ENCODE measurements around the gene IRF5. TPM values are rescaled to one million over a fixed set of nuclear protein-coding genes. Genes with fewer than 3 reads are reported as not detected.
"Not testable (repeated sequence)": the region's sequence is repeated elsewhere in the genome, so short reads cannot be mapped to it uniquely, and the experiment has no call there.

The IRF5 gene
- total RNA-seq, 1 donor from 2014 or later = not detected

DNA sequence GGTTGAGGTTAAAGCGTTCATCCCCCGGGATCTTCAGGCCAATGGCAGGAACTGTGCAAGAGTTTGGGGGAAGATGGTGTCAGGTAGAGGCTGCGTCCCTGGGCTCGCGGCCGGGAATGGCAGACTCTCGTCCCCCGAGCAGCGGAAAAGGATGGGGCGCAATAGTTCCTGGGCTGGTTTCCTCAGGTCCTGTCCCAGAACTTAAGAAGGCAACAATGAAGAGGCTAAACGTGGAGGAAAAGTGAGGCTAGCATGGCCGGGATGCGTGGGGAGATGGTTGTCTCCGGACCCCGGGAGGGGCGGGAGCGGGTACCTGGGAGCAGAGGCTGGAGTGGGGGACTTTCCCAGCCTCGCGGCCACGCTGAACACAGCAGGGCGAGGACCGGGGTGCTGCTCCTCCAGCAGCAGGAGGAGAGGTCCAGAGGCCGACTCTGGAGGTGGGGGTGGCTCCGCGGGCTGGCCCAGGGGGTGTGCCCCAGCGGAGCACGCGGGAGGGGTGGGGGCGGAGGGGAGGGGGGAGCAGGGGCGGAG, 882 bp downstream of the IRF5 start:
- no peak for DNase-seq (ENCODE audit: low read depth in 2 of 2)

DNA sequence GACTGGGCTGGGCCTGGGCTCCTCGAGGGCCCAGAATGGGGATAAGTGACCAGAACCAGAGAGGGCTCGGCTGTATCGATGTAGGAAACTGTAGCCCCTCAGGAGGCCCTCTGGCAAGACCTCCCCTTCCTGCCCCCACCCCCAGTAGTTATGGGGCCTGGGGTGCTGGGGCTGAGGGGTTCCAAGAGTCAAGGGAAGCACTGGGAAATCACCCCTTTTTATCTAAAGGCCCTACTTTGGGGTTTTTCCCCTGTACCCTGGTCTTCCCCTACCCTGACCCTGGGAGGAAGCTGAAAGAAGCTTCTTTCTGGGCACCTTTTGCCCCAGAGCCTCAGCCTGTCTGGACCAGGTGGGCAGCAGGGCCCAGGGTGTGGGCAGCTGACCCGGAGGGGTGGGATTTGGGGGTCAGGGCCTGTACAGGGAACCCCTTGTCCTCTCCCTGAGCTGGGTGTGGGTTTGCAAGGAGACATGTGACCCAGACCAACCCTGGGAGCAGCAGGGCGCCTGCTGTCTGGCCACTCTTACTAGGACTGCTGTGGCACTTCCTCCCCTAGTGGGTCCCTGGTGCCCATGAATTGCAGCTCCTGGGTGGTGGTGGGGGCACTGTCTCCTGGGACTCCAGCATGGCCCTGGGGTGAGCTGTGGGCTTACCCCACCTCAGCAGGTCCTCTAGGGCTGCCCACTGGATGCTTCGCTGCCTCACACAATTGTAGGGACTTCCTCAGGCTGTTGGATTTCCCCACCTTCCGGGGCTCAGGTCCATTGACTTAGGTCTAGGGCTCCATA, 1.5 kb downstream of the IRF5 start:
- no peak for DNase-seq (ENCODE audit: low read depth in 2 of 2)

GRCh38 chr7:128939861-128940410, 2.2 kb downstream of the IRF5 start:
- DNase-seq (ENCODE audit: low read depth in 2 of 2) = no peak

- DNase-seq (ENCODE audit: low read depth in 2 of 2) = no peak
Observed at GRCh38 chr7:128940494-128941322, 3.0 kb downstream of the IRF5 start.

GRCh38 chr7:128941323-128941890, 3.7 kb downstream of the IRF5 start:
- DNase-seq (ENCODE audit: low read depth in 2 of 2) = no peak

DNA sequence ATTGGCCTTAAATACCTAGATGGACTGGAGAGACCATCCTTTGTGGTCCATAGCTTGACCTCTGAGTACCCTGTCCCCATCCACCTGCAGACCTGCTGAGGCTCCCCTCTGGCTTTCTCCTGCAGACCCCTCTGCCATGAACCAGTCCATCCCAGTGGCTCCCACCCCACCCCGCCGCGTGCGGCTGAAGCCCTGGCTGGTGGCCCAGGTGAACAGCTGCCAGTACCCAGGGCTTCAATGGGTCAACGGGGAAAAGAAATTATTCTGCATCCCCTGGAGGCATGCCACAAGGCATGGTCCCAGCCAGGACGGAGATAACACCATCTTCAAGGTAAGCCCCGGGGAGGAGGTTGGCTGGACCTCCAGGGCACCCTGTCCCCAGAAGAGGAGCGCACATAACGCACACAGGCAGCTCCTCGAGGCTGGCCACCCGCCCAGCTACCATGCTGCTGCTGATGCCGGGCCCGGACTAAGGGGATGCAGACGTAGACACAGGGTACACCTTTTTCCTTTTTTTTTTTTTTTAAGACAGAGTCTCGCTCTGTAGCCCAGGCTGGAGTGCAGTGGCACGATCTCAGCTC, 4.3 kb downstream of the IRF5 start:
- DNase-seq (ENCODE audit: low read depth in 2 of 2) = no peak

- not testable (repeated sequence) for DNase-seq (ENCODE audit: low read depth in 2 of 2)
Observed at GRCh38 chr7:128943251-128943650, 5.5 kb downstream of the IRF5 start.

- no peak for DNase-seq (ENCODE audit: low read depth in 2 of 2)
Observed at GRCh38 chr7:128944487-128945236, 6.9 kb downstream of the IRF5 start.

- no peak for DNase-seq (ENCODE audit: low read depth in 2 of 2)
Observed at GRCh38 chr7:128945668-128946366, 8.1 kb downstream of the IRF5 start.

DNA sequence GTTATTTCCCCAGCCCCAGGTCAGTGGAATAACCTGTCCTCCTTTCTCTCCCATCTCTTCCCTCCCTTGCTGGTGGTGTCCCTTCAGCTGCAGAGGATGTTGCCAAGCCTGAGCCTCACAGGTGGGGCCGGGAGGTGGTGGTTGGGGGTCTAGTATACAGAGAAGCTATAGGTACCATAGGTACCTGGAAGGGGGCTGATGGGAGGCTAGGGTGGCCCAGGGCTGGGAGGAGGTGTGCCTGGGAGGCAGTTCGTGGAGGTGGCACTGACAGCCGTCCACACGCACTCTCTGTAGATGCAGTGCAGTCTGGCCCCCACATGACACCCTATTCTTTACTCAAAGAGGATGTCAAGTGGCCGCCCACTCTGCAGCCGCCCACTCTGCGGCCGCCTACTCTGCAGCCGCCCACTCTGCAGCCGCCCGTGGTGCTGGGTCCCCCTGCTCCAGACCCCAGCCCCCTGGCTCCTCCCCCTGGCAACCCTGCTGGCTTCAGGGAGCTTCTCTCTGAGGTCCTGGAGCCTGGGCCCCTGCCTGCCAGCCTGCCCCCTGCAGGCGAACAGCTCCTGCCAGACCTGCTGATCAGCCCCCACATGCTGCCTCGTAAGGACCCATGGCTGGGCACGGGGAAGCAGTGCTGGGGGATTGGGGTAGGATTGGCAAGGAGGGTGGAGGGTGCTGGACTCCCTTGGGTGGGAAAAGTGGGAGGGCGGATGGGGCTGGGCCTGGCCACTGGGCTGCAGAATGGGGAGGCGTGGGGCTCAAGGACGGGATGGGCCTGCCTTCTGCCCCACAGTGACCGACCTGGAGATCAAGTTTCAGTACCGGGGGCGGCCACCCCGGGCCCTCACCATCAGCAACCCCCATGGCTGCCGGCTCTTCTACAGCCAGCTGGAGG, 9.5 kb downstream of the IRF5 start:
- no peak for DNase-seq (ENCODE audit: low read depth in 2 of 2)

GRCh38 chr7:128947854-128948253, 10.1 kb downstream of the IRF5 start:
- no peak for DNase-seq (ENCODE audit: low read depth in 2 of 2)

GRCh38 chr7:128948312-128948973, 10.7 kb downstream of the IRF5 start:
- DNase-seq (ENCODE audit: low read depth in 2 of 2) = no peak

DNA sequence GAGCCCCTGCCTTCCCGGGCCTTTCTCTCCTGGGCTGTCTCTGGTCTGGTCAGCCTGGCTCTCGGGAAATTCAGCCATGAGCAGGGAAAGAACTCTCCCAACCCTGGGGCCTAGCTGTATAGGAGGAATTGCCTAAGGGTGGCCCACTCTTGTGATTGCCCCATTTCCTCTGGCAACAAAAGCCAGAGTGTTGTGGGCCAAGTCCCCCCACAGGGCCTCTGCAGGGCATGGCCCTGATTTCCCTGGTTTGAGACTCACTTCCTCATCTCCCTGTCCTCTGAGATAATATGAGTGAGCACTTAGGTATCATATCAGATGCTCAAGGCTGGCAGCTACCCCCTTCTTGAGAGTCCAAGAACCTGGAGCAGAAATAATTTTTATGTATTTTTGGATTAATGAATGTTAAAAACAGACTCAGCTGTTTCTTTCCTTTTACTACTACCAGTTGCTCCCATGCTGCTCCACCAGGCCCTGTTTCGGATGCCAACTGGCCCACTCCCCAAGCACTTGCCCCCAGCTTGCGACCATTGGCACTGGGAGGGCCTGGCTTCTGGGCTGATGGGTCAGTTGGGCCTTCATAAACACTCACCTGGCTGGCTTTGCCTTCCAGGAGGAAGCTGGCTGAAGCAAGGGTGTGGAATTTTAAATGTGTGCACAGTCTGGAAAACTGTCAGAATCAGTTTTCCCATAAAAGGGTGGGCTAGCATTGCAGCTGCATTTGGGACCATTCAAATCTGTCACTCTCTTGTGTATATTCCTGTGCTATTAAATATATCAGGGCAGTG, 11.4 kb downstream of the IRF5 start:
- no peak for DNase-seq (ENCODE audit: low read depth in 2 of 2)

- DNase-seq (ENCODE audit: low read depth in 2 of 2) = no peak
Observed at GRCh38 chr7:128951296-128951695, 13.6 kb downstream of the IRF5 start.

- DNase-seq (ENCODE audit: low read depth in 2 of 2) = no peak
Observed at GRCh38 chr7:128954150-128954549, 16.4 kb downstream of the IRF5 start.

DNA sequence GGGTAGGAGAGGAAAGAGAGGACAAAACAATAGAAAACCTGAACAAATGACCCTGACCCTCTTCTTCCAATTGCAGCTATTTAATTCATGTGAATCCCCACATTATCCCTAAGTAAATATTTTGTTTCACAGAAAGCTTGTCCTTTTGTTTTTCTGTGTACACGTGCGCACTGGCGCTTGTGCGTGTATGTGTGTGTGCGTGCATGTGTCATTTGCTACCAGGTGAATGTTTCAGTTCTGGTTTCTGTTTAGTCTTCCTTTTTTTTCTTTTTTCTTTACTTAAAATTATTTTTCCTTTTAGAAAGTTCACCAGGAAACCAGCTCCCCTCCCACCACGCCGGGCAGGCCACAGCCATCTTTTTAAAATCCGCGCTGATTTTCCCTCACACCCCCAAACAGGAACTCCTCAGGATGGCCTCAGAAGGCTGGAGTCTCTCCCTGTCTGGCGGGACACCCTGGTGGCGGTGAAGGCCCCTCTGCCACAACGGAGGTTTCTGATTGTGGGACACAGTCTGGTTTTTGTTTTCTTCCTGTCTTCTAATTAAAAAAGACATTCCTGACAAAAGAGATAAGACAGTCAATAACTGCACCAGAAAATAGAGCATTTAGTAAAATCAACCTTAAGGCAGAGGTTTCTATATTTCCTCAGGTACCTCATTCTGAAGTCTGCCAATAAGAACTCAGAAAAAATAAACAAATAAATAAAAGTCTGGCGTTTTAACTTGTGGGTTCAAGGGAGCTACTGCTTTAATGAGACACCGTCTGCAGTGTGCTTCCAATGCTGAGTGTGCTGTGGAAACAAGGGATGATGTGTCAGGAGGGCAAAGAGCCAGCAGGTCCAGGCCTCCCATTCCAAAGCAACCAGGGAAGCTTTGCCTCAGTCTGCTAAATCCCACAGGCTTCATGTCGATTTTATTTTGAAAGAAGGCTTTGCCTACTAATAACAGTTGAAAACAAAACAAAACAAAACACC, 17.4 kb downstream of the IRF5 start:
- no peak for DNase-seq (ENCODE audit: low read depth in 2 of 2)

- no peak for DNase-seq (ENCODE audit: low read depth in 2 of 2)
Observed at GRCh38 chr7:128955981-128956380, 18.3 kb downstream of the IRF5 start.

All from lung microvascular endothelial cell (primary cell).